LNCAP (cell line): ENCODE data around the gene LDLRAD3.

ENCODE experiments used
- CTCF ChIP-seq: fragments of 450-650 bp; IDR thresholded peaks from 2 replicates; pipeline ENCODE4 v1.5.1; 2017; ENCODE audit warnings: mild to moderate bottlenecking

The LDLRAD3 gene

DNA sequence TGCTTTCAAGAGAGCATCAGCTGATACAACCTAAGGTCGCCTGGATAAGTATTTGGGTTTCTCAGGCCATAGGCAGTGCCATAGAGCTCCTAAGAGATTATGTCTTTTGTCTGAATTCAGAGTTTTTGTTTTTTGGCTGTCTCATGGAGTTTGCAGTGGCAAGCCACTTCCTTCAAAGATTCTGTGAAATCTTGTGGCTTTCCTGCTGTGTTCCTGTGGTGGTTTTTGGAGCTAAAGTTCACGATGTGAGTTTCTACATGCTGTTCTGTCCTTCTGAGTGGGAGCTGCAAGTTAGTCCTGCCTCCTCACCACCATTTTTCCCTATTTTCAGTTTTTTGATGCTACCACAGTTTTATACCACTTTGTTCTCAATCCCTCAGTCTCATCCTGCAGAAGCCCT is 234.0 kb downstream of the LDLRAD3 start:
- TF ChIP-seq CTCF = no peak

GRCh38 chr11:36186340-36187175 is 242.7 kb downstream of the LDLRAD3 start:
- TF ChIP-seq CTCF = no peak

DNA sequence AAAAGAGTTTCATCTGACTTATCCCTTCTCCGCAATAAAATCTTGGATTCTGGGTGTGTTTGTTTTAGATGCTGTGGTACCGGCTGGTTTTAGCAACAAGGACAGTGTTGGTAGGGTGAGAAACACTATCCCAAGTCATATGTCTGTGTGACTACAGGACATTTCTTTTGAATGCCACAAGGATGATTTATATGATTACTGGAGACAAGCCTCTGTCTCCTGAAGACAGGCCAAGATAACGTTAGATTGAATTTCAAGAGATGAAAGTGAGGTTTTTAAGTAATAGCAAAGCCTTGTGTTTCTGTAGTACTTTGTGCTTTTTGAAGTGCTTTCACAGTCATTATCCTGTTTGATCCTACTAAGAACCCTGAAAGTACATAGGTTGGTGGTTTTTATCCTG is 243.8 kb downstream of the LDLRAD3 start:
- no peak for TF ChIP-seq CTCF

GRCh38 chr11:36191941-36192340 is 248.1 kb downstream of the LDLRAD3 start:
- no peak for TF ChIP-seq CTCF

GRCh38 chr11:36192425-36193289 is 248.8 kb downstream of the LDLRAD3 start:
- no peak for TF ChIP-seq CTCF

DNA sequence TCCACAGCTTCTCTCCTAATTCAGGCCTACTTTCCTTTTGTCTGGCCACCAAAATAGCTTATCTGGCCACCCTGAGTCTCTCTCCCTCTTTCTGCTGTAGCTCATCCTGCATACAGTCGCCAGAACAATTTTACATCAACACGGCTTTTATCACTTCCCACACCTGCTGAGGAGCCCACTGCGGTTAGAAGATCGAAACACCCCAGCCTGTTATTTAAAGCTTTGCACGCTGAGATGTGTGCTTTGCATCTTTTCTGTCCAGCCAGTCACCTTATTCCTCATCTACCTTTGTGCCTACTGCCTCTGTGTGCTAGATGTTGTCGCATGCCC is 249.4 kb downstream of the LDLRAD3 start:
- no peak for TF ChIP-seq CTCF

- no peak for TF ChIP-seq CTCF
Measured at GRCh38 chr11:36193721-36194120, 249.9 kb downstream of the LDLRAD3 start.
